Measurements from ENCODE around the gene MCM10.
"Not testable (repeated sequence)": the region's sequence is repeated elsewhere in the genome, so short reads cannot be mapped to it uniquely, and the experiment has no call there.

MCM10 gene

GRCh38 chr10:13221572-13221971 is 60.2 kb downstream of the MCM10 start:
- Mint-ChIP-seq H3K4me3 (no peak overlapping the region), H3K27ac (no peak overlapping the region), H3K9me3 (no peaks in the 10 kb centered on the region), H3K4me1 (no peaks in the 10 kb centered on the region), H3K27me3 (no peaks in the 10 kb centered on the region), H3K36me3 (no peaks in the 10 kb centered on the region)
- DNase-seq = no peak
- ATAC-seq (replicated peaks) = no peak

DNA sequence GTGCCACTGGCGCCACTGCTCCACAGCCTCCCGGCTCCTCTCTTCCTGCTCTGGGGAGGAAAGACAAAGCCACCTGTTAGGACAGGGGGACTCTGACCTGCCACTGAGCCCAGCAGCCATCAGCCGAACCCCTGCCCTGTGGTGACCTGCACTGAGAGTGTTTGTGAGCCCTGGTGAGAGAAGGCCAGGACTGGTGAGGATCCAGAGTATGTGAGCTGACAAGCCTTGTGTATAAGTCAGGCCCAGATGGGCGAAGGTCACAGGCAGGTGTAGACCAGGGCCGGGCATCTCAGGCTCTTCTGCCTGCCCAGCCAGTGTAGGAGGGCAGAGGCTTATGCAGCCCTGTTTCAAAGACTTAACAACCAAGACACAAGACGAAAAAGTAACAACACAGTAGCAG is 60.8 kb downstream of the MCM10 start:
- Mint-ChIP-seq H3K27me3 (no peaks in the 10 kb centered on the region), H3K4me3 (no peak overlapping the region)

GRCh38 chr10:13222566-13222965 is 61.2 kb downstream of the MCM10 start:
- Mint-ChIP-seq H3K36me3 (no peaks in the 10 kb centered on the region), H3K9me3 (no peaks in the 10 kb centered on the region), H3K27ac (no peak overlapping the region), H3K27me3 (no peaks in the 10 kb centered on the region), H3K4me3 (no peak overlapping the region), H3K4me1 (no peaks in the 10 kb centered on the region)
- no peak for ATAC-seq (replicated peaks)
- DNase-seq = no peak

More for the DNA sequence above, 60.8 kb downstream of the MCM10 start:
- H3K9me3 Mint-ChIP-seq = no peaks in the 10 kb centered on the region
- no peaks in the 10 kb centered on the region for H3K4me1 Mint-ChIP-seq
- H3K27ac Mint-ChIP-seq = no peak overlapping the region
- no peak for DNase-seq
- H3K36me3 Mint-ChIP-seq = no peaks in the 10 kb centered on the region
- ATAC-seq (replicated peaks) = no peak

DNA sequence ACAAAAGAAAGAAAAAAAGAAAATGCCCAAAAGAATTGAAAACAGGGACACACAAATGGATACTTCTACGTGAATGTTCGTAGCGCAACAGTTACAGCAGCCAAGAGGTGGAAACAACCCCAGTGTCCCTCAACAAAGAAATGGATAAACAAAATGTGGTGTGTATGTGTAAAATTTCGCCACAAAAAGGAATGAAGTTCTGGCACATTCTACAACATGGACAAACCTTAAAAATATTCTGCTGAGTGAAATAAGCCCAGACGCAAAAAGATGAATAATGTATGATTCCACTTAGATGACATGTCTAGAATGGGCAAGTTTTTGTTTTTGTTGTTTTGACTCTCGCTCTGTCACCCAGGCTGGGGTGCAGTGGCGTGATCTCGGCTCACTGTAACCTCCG is 61.9 kb downstream of the MCM10 start:
- H3K4me1 Mint-ChIP-seq = no peaks in the 10 kb centered on the region
- H3K27me3 Mint-ChIP-seq = no peaks in the 10 kb centered on the region
- H3K9me3 Mint-ChIP-seq = no peaks in the 10 kb centered on the region
- H3K27ac Mint-ChIP-seq = no peak overlapping the region
- DNase-seq (no peak), ATAC-seq (replicated peaks) (no peak)
- H3K4me3 Mint-ChIP-seq = no peak overlapping the region
- no peaks in the 10 kb centered on the region for H3K36me3 Mint-ChIP-seq

DNA sequence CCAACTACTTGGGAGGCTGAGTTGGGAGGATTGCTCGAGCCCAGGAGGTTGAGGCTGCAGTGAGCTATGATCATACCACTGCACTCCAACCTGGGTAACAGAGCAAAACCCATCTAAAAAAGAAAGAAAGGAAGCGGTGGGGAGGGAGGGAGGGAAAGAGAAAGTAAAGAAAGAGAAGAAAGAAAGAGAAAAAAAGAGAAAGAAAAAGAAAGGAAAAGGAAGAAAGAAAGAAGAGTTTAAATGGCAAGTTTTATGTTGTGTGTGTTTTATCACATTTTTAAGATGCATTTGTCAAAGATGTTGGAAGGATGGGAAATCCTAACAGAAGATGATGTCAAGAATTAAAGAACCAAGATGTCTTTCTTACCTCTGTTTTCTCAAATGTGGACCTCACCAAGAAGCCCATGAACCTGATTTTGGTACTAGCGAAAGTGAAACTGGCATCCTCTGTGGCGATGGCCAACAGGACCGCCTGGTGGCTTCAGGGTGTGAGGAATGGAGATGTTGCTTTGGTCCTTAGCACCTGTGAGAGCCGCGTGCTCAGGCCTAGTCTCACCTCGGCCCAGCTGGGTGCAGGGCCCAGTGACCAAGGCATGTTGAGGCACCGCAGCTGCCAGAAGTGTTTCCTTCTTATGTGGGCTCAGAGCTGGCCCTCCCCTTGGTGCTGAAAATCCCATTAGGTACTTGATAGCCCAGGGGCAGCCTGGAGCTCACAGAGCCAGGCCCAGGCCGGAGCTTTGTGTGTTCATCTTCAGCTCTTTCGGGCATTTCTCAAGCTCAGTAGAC is 63.0 kb downstream of the MCM10 start:
- ATAC-seq (replicated peaks) (no peak), DNase-seq (no peak)
- H3K27ac Mint-ChIP-seq = no peak overlapping the region
- H3K27me3 Mint-ChIP-seq = peaks cover 0 to 3% of the 10 kb centered on the region in 2 donors
- H3K4me3 Mint-ChIP-seq = no peak overlapping the region
- no peaks in the 10 kb centered on the region for H3K36me3 Mint-ChIP-seq
- no peaks in the 10 kb centered on the region for H3K4me1 Mint-ChIP-seq
- no peaks in the 10 kb centered on the region for H3K9me3 Mint-ChIP-seq

DNA sequence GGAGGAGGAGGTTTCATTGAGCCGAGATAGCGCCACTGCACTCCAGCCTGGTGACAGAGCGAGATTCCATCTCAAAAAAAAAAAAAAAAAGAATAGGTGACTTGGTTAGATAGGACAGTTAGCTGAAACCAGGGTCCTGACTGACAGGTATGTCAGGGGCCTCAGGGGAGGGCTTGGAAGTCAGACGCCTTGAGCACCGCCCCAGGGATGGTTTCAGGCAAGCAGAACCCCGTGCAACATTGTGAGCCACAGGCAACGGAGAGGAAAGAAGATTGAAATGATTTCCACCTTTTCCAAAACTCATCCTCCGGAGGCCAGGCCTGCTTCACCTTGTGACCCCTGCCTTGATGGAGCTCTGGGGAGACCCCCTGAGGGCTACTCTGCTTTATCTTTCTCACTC is 64.2 kb downstream of the MCM10 start:
- H3K27ac Mint-ChIP-seq = no peak overlapping the region
- H3K4me3 Mint-ChIP-seq = no peak overlapping the region

DNA sequence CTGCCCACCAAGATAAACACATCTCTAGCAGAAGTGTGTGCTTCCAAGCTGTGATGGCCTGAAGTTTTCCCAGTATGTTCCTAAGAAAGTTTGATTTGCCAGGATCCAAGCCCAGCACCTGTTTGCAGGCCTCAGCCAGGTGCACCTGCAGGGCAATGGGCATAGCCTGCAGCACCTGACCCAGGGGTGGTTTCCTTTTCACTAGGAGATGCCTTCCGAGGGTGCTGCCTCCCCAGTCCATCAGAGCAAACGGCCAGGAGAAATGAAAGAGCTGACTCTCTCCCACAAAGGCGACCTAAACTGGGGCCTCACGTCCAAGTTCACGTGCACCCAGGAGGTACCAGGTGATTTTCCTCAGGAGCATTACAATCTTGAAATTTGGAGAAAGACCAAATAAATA is 65.7 kb downstream of the MCM10 start:
- no peak for DNase-seq
- Mint-ChIP-seq H3K4me3 (no peak overlapping the region), H3K4me1 (no peaks in the 10 kb centered on the region), H3K9me3 (no peaks in the 10 kb centered on the region), H3K27ac (no peak overlapping the region), H3K36me3 (no peaks in the 10 kb centered on the region), H3K27me3 (peaks cover 0 to 16% of the 10 kb centered on the region in 2 donors)
- ATAC-seq (replicated peaks) = no peak

More for the DNA sequence above, 64.2 kb downstream of the MCM10 start:
- no peaks in the 10 kb centered on the region for H3K9me3 Mint-ChIP-seq
- ATAC-seq (replicated peaks) (no peak), DNase-seq (no peak)
- H3K4me1 Mint-ChIP-seq = no peaks in the 10 kb centered on the region
- peaks cover 0 to 15% of the 10 kb centered on the region in 2 donors for H3K27me3 Mint-ChIP-seq
- no peaks in the 10 kb centered on the region for H3K36me3 Mint-ChIP-seq

DNA sequence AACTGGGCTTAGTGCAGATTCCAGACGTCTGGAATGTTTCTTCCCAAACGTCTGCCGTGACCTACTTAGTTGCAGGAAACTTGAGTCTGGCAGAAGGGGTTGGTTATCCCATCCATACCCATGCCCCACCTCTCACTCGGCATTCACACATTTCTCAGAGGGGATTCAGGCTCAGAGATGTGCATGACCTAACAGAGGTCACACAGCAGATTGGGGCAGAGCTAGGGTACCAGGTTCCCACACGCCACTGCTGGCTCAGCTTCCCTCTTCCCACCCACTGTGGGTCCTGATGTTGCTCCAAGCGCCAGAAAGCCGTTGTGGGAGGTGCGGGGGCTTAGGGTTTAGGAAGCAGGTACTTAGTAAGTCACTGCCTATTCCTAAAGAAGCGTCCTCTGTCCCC is 69.8 kb downstream of the MCM10 start:
- Mint-ChIP-seq H3K27me3 (peaks cover 4 to 16% of the 10 kb centered on the region in 2 donors), H3K9me3 (no peaks in the 10 kb centered on the region), H3K4me3 (no peak overlapping the region), H3K36me3 (no peaks in the 10 kb centered on the region), H3K4me1 (no peaks in the 10 kb centered on the region), H3K27ac (no peak overlapping the region)
- DNase-seq (no peak), ATAC-seq (replicated peaks) (no peak)

- DNase-seq = no peak
- ATAC-seq (replicated peaks) = no peak
- Mint-ChIP-seq H3K27me3 (peaks cover 4 to 20% of the 10 kb centered on the region in 2 donors), H3K4me1 (no peaks in the 10 kb centered on the region), H3K36me3 (no peaks in the 10 kb centered on the region), H3K27ac (no peak overlapping the region), H3K9me3 (no peaks in the 10 kb centered on the region), H3K4me3 (no peak overlapping the region)
These were observed 70.5 kb downstream of the MCM10 start for GRCh38 chr10:13231808-13232207.

- no peaks in the 10 kb centered on the region for H3K36me3 Mint-ChIP-seq
- H3K4me3 Mint-ChIP-seq = no peak overlapping the region
- DNase-seq = no peak
- peaks cover 4 to 21% of the 10 kb centered on the region in 2 donors for H3K27me3 Mint-ChIP-seq
- H3K4me1 Mint-ChIP-seq = no peaks in the 10 kb centered on the region
- no peak for ATAC-seq (replicated peaks)
- no peaks in the 10 kb centered on the region for H3K9me3 Mint-ChIP-seq
- no peak overlapping the region for H3K27ac Mint-ChIP-seq
These were observed 72.0 kb downstream of the MCM10 start for GRCh38 chr10:13233358-13233757.

GRCh38 chr10:13234172-13234571 is 72.8 kb downstream of the MCM10 start, which contains the start of gene UCMA:
UCMA (minus strand) TSS chr10:13234374; CDS start chr10:13234258, 116 bp downstream.
- Mint-ChIP-seq H3K27ac (no peak within 1 kb of the TSS), H3K4me3 (no peak within 1 kb of the TSS)

GRCh38 chr10:13234736-13235135 is 73.4 kb downstream of the MCM10 start:
- ATAC-seq (replicated peaks); H3K4me1 Mint-ChIP-seq; DNase-seq; H3K9me3 Mint-ChIP-seq; H3K36me3 Mint-ChIP-seq; H3K27ac Mint-ChIP-seq; H3K4me3 Mint-ChIP-seq: not testable (repeated sequence)
- H3K27me3 Mint-ChIP-seq = peaks cover 4 to 14% of the 10 kb centered on the region in 2 donors

More at GRCh38 chr10:13234172-13234571, 72.8 kb downstream of the MCM10 start, which contains the start of gene UCMA:
- ATAC-seq (replicated peaks) (no peak), DNase-seq (no peak)
- Mint-ChIP-seq H3K27me3 (peaks cover 4 to 20% of the 10 kb centered on the region in 2 donors), H3K4me1 (no peaks in the 10 kb centered on the region), H3K36me3 (no peaks in the 10 kb centered on the region), H3K9me3 (no peaks in the 10 kb centered on the region)

DNA sequence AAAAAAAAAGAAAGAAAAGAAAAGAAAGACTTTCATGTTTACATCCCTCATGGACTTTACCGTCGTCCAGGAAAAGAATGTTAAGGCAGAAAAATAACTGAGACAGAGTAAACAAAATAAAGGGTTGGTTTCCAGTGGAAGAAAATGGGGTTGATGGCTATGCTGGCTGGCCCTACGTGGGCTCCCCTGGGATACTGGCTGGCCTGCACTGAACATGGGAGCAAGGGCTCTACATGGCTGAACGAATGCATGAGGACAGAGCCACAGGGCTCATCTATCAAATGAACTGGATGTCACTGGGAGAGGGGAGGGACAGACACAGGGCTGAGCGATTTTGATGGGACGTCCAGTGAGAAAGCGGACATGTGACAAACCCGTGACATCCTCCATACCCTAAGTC is 75.3 kb downstream of the MCM10 start:
- DNase-seq (no peak), ATAC-seq (replicated peaks) (no peak)
- H3K9me3 Mint-ChIP-seq = no peaks in the 10 kb centered on the region
- H3K4me1 Mint-ChIP-seq = no peaks in the 10 kb centered on the region
- H3K4me3 Mint-ChIP-seq = no peak overlapping the region
- no peak overlapping the region for H3K27ac Mint-ChIP-seq
- H3K27me3 Mint-ChIP-seq = peaks cover 4 to 5% of the 10 kb centered on the region in 2 donors
- no peaks in the 10 kb centered on the region for H3K36me3 Mint-ChIP-seq

DNA sequence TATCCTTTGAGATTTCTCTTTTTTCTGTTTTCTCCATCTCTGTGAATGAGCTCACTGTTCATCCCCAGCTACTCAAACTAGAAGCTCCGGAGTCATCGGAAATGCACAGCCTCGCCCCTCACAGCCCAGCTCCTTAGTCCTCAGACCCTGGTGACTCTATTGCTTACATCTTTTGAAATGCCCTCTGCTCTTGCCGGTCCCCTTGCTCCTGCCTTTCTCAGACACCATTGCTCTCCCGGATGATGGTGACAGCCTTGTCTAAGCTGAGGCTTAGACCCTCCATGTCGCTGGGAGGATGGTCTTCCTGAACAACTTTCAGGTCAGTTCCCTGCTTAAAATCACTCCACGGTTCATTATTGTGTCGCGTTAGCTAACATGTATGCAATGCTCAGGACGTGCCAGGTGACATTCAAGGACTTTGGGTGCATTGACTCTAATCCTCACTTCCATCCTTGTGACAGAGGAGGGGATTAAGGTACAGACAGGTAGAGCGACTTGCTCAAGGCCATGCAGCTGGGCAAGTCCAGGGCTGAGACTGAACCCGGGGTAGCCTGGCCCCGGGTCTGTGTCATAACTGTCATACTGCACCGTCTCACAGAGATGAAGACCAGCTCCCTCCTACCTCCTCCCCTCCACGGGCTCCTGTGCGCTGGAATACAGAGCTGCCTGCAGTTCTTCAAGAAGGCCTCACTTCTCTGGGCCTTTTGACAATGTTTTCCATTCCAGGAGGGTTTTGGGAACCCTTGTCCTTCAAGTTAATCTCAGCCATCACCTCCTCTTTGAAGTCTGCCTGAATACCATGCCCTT is 77.1 kb downstream of the MCM10 start:
- no peak overlapping the region for H3K27ac Mint-ChIP-seq
- ATAC-seq (replicated peaks) (no peak), DNase-seq (no peak)
- H3K36me3 Mint-ChIP-seq = no peaks in the 10 kb centered on the region
- H3K4me3 Mint-ChIP-seq = no peak overlapping the region
- no peaks in the 10 kb centered on the region for H3K4me1 Mint-ChIP-seq
- peaks cover 4 to 5% of the 10 kb centered on the region in 2 donors for H3K27me3 Mint-ChIP-seq
- no peaks in the 10 kb centered on the region for H3K9me3 Mint-ChIP-seq

- peaks cover 0 to 5% of the 10 kb centered on the region in 2 donors for H3K27me3 Mint-ChIP-seq
- H3K4me3 Mint-ChIP-seq = no peak overlapping the region
- H3K4me1 Mint-ChIP-seq = no peaks in the 10 kb centered on the region
- no peaks in the 10 kb centered on the region for H3K36me3 Mint-ChIP-seq
- DNase-seq (no peak), ATAC-seq (replicated peaks) (no peak)
- H3K27ac Mint-ChIP-seq = no peak overlapping the region
- no peaks in the 10 kb centered on the region for H3K9me3 Mint-ChIP-seq
These were observed 78.6 kb downstream of the MCM10 start for GRCh38 chr10:13239923-13240322.
